IPS-15b (cell line): ENCODE results near the gene ARHGEF12.
A peak's percentile ranks its signal among the peaks of the same experiment; 100 is the strongest.

Experiments
- H3K27me3 ChIP-seq: one replicate; pipeline ENCODE4 v1.6.1; 2013; ENCODE audit warnings: low read length; ENCODE audit not compliant: control insufficient read depth, insufficient read depth
- H3K36me3 ChIP-seq: one replicate; pipeline ENCODE4 v1.6.1; 2013; ENCODE audit warnings: low read length; ENCODE audit not compliant: control insufficient read depth, insufficient read depth
- H3K4me1 ChIP-seq: one replicate; pipeline ENCODE4 v1.6.1; 2013; ENCODE audit warnings: mild to moderate bottlenecking, low read length; ENCODE audit not compliant: control insufficient read depth, insufficient read depth
- H3K4me3 ChIP-seq: one replicate; pipeline ENCODE4 v1.5.1; 2013; ENCODE audit warnings: low read depth, low read length
- H3K9ac ChIP-seq: one replicate; pipeline ENCODE4 v1.6.1; 2013; ENCODE audit warnings: low read depth, mild to moderate bottlenecking, low read length
- H3K9me3 ChIP-seq: one replicate; pipeline ENCODE4 v1.6.1; 2013; ENCODE audit warnings: mild to moderate bottlenecking, low read length; ENCODE audit not compliant: control insufficient read depth, insufficient read depth

ARHGEF12 gene

DNA sequence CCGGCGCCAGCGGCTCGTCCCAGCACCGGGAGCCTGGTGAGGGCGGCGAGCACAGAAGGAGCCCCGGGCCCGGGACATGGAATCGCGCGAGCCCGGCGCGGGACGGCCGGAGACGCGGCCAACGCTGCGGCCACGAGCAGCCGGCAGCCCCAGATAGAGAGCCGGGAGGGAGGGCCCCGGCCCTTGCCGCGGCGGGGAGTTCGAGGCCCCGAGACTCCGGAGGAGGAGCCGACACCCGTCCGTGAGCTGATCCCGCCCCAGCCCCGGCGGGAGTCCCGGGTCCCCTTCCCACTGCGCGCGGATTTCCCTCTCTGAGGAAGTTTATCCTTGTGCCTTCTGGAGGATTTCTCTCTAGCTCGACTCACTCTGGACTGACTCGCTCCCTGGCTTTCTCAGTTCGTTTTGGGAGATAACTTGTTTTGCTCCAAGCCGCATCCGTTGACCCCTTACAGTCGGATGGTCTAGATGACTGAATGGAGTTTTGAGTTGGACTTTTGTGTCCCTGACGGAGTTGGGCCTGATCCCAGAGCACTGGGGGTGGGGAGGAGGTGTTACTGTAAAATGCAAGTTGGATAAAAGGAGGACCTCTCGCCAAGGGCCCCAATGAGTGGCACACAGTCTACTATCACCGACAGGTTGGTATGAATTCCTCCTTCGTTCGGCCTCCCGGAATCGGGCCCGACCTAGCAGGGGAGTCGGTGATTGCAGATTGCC is 585 bp downstream of the ARHGEF12 start:
- no peaks in the 10 kb centered on the region for H3K36me3 ChIP-seq
- H3K4me3 ChIP-seq = peak overlapping the region; percentile 96
- H3K4me1 ChIP-seq = peaks cover 8% of the 10 kb centered on the region
- peak overlapping the region; percentile 80 for H3K9ac ChIP-seq
- no peaks in the 10 kb centered on the region for H3K27me3 ChIP-seq
- no peaks in the 10 kb centered on the region for H3K9me3 ChIP-seq

DNA sequence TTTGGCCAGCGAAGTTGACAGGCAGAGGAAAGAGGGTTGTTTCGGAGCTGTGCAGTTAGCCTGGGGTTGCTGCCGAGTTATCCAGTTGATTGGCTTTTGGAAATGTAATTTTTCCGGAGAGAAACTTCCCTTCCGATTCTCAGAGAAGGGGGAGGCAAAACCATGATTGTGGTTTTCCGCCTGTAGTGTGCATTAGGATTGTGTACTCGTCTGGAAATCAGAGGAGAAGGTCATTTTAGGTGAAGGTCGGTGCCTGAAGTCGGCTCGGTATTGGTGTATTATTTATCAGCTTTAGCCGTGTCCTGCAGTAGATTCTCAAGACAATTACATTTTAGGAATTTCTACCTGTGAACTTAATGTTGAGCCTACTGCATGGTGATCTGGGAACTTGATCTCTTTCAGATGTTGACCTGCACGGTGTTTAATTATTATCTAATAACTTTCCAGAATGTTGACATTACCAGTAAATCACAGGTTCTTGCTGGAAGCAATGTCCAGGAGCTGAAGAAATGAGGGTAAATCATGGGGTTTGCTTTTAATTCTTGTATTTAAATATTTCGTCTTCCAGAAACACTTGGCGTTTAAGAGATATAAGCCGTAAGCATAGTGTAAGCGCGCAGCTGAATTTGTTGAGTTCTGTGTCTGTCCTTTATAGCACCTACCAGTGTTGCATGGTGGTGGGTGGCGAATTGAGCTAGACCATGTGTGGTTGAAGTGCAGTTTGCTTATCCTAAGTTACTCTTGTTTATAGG is 1.3 kb downstream of the ARHGEF12 start:
- H3K27me3 ChIP-seq = no peaks in the 10 kb centered on the region
- H3K4me1 ChIP-seq = peaks cover 8% of the 10 kb centered on the region
- H3K9me3 ChIP-seq = no peaks in the 10 kb centered on the region
- H3K36me3 ChIP-seq = no peaks in the 10 kb centered on the region
- peak overlapping the region; percentile 80 for H3K9ac ChIP-seq
- peak overlapping the region; percentile 96 for H3K4me3 ChIP-seq

DNA sequence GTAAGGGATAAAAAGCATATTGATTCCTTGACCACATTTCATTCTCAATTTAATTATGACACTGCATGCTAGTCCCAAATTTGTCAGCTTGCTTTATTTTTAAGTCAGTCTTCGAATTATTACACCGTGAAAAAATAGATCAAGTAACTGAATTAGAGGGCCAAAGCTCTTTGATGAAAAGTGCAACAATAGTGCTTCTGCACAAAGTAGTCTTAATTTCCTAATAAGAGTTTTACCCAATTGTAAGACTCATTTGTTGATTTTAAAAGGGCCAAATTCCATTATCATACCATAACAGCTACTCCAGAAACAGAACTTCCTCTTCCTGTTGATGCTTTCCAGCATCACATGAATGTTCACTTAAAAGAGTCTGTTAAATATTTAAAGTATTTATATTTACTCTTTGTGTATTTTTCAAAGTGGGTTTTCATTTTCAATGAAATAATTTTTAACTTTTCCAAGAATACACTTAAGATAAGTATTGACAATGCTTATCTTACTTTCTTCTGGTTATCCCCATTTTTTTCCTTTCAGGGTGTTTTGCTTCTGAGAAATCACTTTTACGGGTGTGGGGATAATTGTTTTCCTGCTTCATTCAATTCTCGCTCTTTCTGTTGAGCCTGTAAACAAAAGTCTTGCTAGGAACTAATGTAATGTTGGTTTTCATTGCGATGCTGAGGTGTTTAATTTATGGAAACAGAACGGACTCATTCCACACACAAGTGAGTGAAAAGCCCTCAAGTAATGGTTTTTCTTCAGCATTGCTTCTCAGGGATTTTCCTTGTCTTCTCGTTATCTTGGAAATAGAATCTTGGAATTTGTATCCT is 2.1 kb downstream of the ARHGEF12 start:
- H3K27me3 ChIP-seq = no peaks in the 10 kb centered on the region
- peaks cover 9% of the 10 kb centered on the region for H3K4me1 ChIP-seq
- peak overlapping the region; percentile 96 for H3K4me3 ChIP-seq
- H3K36me3 ChIP-seq = no peaks in the 10 kb centered on the region
- no peak overlapping the region for H3K9ac ChIP-seq
- no peaks in the 10 kb centered on the region for H3K9me3 ChIP-seq

DNA sequence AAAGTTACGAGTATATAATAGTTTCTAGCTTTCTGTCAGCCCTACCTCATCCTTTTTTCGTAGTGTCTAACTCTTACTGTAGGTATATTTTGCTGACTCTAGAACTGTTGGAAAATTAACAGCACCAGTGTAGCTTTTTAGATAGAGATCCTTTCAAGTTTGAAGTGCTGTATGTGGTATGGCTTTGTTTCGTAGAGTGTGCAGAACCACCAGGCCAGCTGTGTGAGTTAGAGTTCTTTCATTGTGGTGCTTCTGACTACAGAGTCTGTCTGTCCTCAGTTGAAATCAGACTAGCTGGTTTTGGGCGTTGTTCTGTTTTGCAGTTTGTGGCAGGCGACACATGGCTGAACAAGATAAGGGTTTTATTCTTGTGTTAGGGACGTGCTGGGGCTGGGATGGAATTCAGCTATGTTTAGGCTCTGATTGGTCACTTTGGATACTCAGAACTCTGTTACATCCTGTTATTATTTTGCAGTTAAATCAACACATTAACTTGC is 3.2 kb downstream of the ARHGEF12 start:
- Histone ChIP-seq H3K4me1 (peaks cover 12% of the 10 kb centered on the region), H3K9ac (no peak overlapping the region), H3K4me3 (no peak overlapping the region), H3K9me3 (no peaks in the 10 kb centered on the region), H3K36me3 (no peaks in the 10 kb centered on the region), H3K27me3 (no peaks in the 10 kb centered on the region)

DNA sequence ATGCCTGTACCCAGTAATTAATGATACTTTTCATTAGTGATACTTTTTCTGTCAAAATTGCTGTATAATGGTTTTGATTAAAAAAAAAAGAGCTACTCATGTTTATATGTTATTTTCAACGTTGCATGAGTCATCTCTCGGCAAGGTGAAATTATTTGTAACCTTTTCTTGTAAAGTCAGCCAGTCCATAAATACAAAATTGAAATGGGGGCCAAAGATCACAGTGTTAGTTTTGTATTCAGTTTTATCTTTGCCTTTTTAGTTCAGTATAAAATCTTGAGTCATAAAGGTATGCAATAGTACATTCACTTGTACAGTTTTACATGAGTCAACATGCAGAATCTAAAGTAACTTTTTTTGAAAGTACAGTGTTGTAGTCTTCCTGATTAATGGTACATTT is 4.3 kb downstream of the ARHGEF12 start:
- no peaks in the 10 kb centered on the region for H3K36me3 ChIP-seq
- H3K4me3 ChIP-seq = no peak overlapping the region
- H3K4me1 ChIP-seq = peaks cover 12% of the 10 kb centered on the region
- no peaks in the 10 kb centered on the region for H3K9me3 ChIP-seq
- no peaks in the 10 kb centered on the region for H3K27me3 ChIP-seq
- no peak overlapping the region for H3K9ac ChIP-seq

DNA sequence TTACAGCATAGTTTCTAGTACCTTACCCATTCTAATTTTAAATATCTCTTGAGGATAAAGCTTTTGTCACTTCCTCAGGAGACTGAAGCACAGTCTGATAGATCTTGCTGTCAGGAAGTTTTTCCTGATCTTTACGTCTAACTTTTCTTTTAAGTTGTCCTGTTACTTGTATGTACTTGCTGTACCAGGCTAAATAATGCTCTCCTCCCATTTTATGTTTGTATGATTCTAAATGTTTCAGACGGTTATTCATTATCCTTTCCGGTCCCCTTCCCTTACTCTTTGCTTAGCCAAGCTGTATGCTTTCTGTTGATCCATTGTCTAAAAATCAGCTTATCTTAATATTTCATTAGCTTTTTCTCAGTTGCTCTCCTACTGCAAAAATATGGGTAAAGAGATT is 6.0 kb downstream of the ARHGEF12 start:
- no peak overlapping the region for H3K9ac ChIP-seq
- no peaks in the 10 kb centered on the region for H3K27me3 ChIP-seq
- H3K4me1 ChIP-seq = peaks cover 12% of the 10 kb centered on the region
- H3K4me3 ChIP-seq = no peak overlapping the region
- no peaks in the 10 kb centered on the region for H3K9me3 ChIP-seq
- H3K36me3 ChIP-seq = no peaks in the 10 kb centered on the region

DNA sequence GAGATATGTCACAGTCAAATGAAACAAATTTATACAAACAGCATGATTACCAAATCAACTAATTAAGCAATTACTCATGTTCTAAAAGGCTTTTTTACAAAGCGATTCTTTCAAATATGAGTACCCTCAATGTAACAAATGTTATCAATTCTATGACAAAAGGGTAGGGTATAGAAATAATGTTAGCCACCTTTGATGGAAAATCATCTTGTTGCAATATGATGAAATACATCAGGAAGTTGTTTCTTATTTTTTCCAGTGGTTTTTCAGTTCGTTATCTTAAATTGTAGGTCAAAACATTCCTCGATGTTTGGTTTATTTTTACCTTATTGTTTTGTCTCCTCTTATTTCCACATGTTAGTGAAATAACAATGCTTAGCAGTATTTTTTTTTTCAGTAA is 6.5 kb downstream of the ARHGEF12 start:
- no peaks in the 10 kb centered on the region for H3K9me3 ChIP-seq
- peaks cover 12% of the 10 kb centered on the region for H3K4me1 ChIP-seq
- H3K27me3 ChIP-seq = no peaks in the 10 kb centered on the region
- no peak overlapping the region for H3K4me3 ChIP-seq
- no peaks in the 10 kb centered on the region for H3K36me3 ChIP-seq
- H3K9ac ChIP-seq = no peak overlapping the region

DNA sequence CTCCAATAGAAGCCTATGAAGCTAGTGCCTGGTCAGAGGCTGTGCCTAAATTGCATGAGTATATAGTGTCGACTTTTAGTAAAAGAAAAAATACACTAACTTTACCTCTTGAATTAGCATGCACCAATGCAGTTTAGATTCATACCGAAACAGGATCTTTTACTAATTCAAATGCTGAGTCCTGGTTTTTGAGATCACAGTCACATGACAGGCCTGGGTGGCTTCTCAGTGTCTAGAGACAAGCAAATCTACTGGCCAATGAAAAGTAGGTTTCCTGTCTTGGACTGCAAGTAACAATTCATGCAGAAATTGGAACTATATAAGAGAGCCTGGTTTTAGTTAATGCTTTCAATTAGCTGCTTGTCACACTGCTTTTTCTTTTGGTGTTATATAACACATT is 7.2 kb downstream of the ARHGEF12 start:
- H3K36me3 ChIP-seq = no peaks in the 10 kb centered on the region
- H3K4me3 ChIP-seq = no peak overlapping the region
- H3K9ac ChIP-seq = no peak overlapping the region
- H3K27me3 ChIP-seq = no peaks in the 10 kb centered on the region
- peaks cover 9% of the 10 kb centered on the region for H3K4me1 ChIP-seq
- H3K9me3 ChIP-seq = no peaks in the 10 kb centered on the region

DNA sequence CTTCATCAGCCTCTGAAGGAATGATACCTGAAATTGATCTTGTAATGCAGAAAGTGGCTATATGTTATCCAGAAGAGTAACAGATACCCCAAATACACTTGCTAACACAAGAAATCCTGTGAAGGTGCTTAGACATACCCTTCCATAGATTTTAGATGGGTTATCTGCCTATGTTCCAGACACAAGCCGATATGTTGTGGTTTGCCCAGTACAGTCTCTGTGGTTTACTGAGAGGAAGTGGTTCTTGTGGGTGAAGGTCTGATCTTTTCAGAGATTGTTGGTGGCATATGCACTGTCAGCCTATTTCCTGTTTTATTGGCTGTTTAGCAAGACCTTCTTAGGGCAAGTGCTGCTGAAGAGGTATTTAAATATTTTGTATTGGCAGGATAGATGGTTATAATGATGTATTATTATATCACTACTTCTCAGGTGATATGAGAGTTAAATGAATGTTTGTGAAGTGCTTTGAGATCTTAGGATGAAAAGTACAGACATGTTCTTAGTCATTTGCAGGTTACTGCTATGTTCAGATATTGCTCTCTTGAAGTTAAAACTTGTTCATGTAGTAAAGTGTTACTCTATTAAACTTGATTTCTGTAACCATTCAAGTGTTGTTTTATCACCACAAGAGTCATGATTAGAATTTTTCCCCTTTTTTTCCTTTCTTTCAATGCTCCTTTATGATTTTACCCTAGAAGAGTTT is 8.2 kb downstream of the ARHGEF12 start:
- Histone ChIP-seq H3K9me3 (no peaks in the 10 kb centered on the region), H3K36me3 (no peaks in the 10 kb centered on the region), H3K9ac (no peak overlapping the region), H3K4me3 (no peak overlapping the region), H3K27me3 (no peaks in the 10 kb centered on the region), H3K4me1 (peaks cover 4% of the 10 kb centered on the region)

DNA sequence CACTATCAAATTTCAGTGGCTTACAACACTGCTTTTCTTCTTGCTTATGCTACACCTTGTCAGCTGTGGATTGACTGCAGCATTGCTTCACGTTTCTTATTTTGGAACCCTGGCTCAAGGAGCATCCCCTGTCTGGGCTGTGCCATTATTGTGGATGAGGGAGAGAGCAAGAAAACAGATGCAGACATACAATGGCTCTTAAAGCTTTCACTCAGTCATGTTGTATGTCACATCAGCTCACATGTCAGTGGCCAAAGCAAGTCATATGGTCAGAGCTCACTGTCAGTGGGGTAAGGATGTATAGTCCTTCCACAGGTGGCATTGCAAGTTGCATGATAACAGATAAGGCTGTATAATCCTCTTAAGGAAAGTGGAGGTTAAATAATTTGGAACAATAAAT is 10.0 kb downstream of the ARHGEF12 start:
- Histone ChIP-seq H3K4me3 (no peak overlapping the region), H3K27me3 (no peaks in the 10 kb centered on the region), H3K9ac (no peak overlapping the region), H3K36me3 (no peaks in the 10 kb centered on the region), H3K4me1 (peaks cover 4% of the 10 kb centered on the region), H3K9me3 (no peaks in the 10 kb centered on the region)

DNA sequence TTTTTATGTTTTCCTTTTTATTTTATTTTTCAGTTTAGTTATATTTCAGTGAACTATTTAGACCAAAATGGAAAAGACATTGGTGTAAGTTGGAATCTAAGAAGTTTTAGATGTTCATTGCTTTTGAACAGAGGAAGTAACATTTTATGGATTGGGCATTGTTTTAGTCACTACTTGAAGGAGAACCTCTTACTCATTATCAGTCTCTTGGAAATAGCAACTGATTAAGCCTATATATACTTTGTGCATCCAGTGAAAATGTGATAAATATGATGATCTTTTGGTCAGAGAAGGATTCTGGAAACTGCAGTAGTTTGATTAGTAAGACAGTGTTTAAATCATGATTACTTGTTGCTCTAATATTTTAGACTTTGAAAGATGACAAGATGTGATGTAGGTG is 14.4 kb downstream of the ARHGEF12 start:
- H3K36me3 ChIP-seq = no peaks in the 10 kb centered on the region
- no peak overlapping the region for H3K9ac ChIP-seq
- no peaks in the 10 kb centered on the region for H3K9me3 ChIP-seq
- H3K4me3 ChIP-seq = no peak overlapping the region
- no peaks in the 10 kb centered on the region for H3K4me1 ChIP-seq
- no peaks in the 10 kb centered on the region for H3K27me3 ChIP-seq
